ENCODE results near the gene TMEM31. TPM values are rescaled to one million over a fixed set of nuclear protein-coding genes. Genes with fewer than 3 reads are reported as not detected.

The TMEM31 gene
- total RNA-seq, 4 donors from 2014 or later: not detected

- TF ChIP-seq, protein P1, sequence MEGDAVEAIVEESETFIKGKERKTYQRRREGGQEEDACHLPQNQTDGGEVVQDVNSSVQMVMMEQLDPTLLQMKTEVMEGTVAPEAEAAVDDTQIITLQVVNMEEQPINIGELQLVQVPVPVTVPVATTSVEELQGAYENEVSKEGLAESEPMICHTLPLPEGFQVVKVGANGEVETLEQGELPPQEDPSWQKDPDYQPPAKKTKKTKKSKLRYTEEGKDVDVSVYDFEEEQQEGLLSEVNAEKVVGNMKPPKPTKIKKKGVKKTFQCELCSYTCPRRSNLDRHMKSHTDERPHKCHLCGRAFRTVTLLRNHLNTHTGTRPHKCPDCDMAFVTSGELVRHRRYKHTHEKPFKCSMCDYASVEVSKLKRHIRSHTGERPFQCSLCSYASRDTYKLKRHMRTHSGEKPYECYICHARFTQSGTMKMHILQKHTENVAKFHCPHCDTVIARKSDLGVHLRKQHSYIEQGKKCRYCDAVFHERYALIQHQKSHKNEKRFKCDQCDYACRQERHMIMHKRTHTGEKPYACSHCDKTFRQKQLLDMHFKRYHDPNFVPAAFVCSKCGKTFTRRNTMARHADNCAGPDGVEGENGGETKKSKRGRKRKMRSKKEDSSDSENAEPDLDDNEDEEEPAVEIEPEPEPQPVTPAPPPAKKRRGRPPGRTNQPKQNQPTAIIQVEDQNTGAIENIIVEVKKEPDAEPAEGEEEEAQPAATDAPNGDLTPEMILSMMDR (IDR thresholded peaks at IDR 0.05; ENCODE audit: low read depth): no peak
These were observed 16.4 kb downstream of the TMEM31 start for GRCh38 chrX:103727115-103727514.

DNA sequence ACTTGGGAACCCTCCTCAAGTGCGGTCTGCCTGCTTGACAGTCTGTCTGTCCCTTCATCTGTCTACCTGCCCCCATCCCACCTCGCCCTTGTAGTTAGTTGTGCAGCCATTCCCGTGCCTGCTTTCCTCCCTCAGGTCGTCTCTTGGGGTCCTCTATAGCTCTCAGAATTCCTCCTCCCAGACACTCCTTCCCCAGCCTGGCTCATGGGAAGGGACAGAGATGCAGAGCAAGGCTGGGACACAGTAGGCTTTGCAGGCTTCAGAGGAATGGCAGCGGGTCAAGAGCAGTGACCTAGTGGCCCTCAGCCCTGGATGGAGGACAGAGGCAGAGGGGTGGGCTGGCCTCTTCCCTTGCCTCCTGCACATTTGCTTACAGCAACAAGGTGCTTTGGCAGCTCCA, 18.3 kb downstream of the TMEM31 start:
- TF ChIP-seq, protein P1 (IDR thresholded peaks at IDR 0.05; ENCODE audit: low read depth): no peak

GRCh38 chrX:103730147-103730795, 19.6 kb downstream of the TMEM31 start:
- TF ChIP-seq, protein P1 (IDR thresholded peaks at IDR 0.05; ENCODE audit: low read depth): no peak

GRCh38 chrX:103730796-103731493, 20.2 kb downstream of the TMEM31 start:
- TF ChIP-seq, protein P1 (IDR thresholded peaks at IDR 0.05; ENCODE audit: low read depth): no peak

- TF ChIP-seq, protein P1 (IDR thresholded peaks at IDR 0.05; ENCODE audit: low read depth): no peak
These were observed 22.3 kb downstream of the TMEM31 start for GRCh38 chrX:103733017-103733416.

DNA sequence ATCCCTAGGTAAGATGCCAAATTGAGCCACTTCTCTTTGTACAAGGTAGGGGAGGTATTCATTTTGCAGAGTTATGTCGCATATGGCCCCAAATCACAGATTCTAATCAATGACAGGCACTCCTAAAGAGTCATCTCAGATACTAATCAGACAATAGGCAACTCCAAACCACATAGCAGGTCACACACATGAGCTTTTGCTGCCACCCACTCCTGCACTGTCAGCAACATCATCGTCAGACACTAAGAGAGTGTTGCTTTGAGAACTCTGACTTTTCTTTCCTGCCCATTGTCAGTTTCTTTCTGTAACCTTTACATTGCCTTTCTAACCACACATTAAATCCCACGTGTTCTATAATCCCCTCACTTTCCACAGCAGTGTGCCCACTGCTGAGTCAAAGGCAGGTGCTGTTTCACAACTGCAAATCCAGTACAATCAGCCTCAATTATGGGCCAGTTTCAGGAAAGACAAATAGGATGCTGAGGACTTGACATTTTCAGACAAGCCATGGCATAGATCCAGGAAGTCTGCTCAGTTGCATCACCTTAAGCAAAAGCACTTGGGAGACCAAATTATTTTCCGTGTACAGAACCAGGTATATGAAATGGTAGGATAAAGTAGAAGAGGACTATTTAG, 23.5 kb downstream of the TMEM31 start:
- TF ChIP-seq, protein P1 (IDR thresholded peaks at IDR 0.05; ENCODE audit: low read depth): no peak

DNA sequence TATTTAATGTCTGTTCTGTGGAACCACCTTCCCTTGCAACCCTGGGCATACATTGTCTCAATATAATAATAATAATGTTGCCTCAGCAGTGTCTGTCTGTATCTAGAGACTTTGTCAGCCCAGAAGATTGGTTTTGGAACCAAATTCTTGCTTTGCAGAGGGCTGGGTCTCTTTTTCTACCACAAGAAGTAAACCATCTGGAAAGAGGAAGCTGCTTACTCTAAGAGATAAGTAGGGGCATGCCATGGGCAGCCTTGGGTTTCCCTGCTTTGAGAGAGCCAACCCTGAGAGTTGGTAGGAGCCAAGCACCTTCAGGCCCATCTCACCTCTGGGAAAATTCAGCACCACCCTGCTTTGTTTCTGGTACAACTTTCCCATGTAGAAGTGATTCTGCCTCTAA, 27.0 kb downstream of the TMEM31 start:
- TF ChIP-seq, protein P1 (IDR thresholded peaks at IDR 0.05; ENCODE audit: low read depth): no peak
